Embryonic facial prominence (tissue), 1 donor: ENCODE results near the gene RIF1.

ENCODE experiments used
- DNase-seq: peaks from one replicate; pipeline ENCODE4 v3.0.0-alpha.2; 2016; ENCODE audit errors: extremely low spot score

RIF1 gene

GRCh38 chr2:151522556-151522955 lies 112.9 kb downstream of the RIF1 start:
- DNase-seq, result no peak

GRCh38 chr2:151523850-151524249 lies 114.1 kb downstream of the RIF1 start:
- no peak for DNase-seq

GRCh38 chr2:151525821-151526373 lies 116.2 kb downstream of the RIF1 start:
- DNase-seq, result no peak

- no peak for DNase-seq
These were observed 116.9 kb downstream of the RIF1 start for GRCh38 chr2:151526572-151527090.
